Measurements from ENCODE around the gene VPS37B. TPM values are rescaled to one million over a fixed set of nuclear protein-coding genes. Genes with fewer than 3 reads are reported as not detected.
A peak's percentile ranks its signal among the peaks of the same experiment; 100 is the strongest.

The VPS37B gene
- total RNA-seq, 1 experiment from 2014 or later, result 51.4 TPM

- DNase-seq (ENCODE audit: low read depth), result no peak
Observed at GRCh38 chr12:122852336-122853275, 43.3 kb downstream of the VPS37B start.

DNA sequence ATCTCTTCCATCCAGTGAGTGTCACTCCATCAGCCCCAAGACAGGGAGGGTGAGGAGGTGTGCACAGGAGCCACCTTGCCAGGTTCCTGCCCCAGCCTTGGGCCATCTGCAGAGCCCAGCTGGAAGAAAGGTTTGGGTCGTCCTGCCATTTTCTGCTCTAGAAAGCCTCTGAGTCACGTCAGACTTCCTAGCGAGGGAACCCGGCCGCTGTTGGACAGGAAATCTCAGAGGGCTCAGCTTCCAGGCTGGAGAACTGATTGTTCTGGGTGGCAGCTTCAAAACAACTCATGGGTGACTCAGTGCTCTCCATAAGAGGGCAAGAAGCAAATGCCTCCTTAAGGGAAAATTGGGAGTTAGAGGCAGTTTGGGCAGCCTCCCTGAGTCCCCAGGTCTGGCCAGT lies 44.1 kb downstream of the VPS37B start:
- DNase-seq (ENCODE audit: low read depth), result peak; percentile 90

DNA sequence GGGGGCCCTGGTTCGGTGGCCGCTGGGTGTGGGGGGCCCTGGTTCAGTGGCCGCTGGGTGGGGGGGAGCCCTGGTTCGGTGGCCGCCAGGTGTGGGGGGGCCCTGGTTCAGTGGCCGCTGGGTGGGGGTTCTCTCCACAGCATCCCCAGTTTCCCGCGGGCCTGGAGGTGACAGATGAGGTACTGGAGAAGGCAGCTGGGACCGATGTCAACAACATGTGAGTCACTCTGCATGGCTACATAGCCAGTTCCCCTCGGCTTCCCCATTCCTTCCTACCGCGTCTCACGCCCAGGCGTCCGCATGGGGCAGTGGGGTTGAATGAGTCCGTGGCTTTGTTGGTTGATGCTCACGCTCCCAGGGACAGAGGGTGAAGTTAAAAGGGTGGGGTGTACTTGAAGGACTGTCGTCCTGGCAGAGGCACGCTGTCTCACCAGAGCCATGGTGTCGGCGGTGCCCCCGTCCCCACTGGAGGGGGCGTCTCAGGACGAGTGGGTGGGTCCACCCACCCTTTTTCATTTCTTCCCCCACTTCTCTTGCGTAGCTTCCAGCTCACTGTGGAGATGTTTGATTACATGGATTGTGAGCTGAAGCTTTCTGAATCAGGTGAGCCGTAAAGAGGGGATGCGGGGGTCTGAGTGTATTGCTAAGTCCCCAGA lies 45.1 kb downstream of the VPS37B start:
- peak; percentile 57 for DNase-seq (ENCODE audit: low read depth)

- DNase-seq (ENCODE audit: low read depth), result no peak
Observed at GRCh38 chr12:122850048-122850445, 45.9 kb downstream of the VPS37B start.

- no peak for DNase-seq (ENCODE audit: low read depth)
Observed at GRCh38 chr12:122849352-122850047, 46.4 kb downstream of the VPS37B start.

- DNase-seq (ENCODE audit: low read depth), result no peak
Observed at GRCh38 chr12:122848471-122849351, 47.2 kb downstream of the VPS37B start.

- DNase-seq (ENCODE audit: low read depth), result no peak
Observed at GRCh38 chr12:122847921-122848421, 48.0 kb downstream of the VPS37B start.

GRCh38 chr12:122847516-122847836 lies 48.4 kb downstream of the VPS37B start:
- no peak for DNase-seq (ENCODE audit: low read depth)

- no peak for DNase-seq (ENCODE audit: low read depth)
Observed at GRCh38 chr12:122846622-122847515, 49.1 kb downstream of the VPS37B start.

GRCh38 chr12:122845865-122846621 lies 49.9 kb downstream of the VPS37B start:
- DNase-seq (ENCODE audit: low read depth), result no peak

DNA sequence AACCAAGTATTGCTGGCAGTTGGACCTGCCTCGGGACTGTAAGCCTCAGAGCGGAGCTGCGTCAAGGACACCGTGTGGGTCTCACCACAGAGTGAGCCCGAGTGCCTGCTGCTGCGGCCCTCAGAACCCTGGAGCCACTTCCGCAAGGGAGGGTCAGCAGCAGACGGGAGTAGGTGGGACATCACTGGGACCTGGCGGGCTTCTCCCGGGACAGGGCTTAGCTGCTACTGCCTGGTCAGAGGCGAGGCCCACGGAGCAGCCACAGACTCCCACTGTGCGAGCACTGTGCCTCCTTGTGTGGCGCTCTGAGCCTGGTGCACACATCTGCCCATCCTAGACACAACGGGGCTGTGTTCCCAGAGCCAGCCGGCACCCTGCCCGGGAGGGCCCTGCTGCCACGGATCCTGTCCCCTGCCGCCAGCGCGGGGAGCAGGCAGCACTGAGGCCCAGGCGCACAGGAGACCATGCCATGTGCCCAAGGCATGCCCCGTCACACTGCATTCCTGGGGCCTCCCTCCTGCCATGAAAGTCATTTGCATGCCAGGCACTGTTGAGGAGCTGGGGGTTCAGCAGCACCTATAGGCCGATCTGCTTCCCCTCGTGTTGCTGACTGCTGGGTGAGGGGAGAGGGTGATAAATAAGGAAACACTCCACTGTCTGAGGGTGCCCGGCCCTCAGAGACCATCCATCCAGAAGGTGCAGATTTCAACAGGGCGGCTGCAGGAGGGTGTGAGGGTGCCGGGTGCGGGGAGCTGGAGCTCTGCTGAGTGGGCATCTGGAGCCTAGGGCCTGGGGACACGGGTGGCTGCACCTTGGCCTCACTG lies 50.7 kb downstream of the VPS37B start:
- DNase-seq (ENCODE audit: low read depth), result no peak

- DNase-seq (ENCODE audit: low read depth), result no peak
Observed at GRCh38 chr12:122844366-122844971, 51.5 kb downstream of the VPS37B start.

DNA sequence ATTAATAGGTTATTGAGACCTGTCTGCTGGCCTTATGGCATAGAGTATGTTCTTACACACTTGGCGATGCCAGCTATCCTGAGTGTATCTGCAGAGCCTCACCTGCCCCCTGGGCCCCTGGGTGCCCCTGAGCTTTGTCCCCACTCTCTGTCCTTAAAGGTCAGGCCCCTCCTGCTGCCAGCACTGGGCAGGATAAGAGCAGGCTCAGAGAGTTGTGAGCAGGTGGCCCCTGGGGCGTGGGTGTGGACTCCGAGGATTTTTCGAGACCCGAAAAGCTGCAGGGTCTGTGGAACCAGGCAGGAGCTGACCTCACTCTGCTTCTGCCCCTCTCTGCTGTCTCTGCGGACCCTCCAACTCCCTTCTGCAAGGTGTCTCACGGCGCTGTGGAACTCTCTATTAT lies 52.5 kb downstream of the VPS37B start:
- no peak for DNase-seq (ENCODE audit: low read depth)

GRCh38 chr12:122842505-122843405 lies 53.2 kb downstream of the VPS37B start:
- DNase-seq (ENCODE audit: low read depth), result no peak

DNA sequence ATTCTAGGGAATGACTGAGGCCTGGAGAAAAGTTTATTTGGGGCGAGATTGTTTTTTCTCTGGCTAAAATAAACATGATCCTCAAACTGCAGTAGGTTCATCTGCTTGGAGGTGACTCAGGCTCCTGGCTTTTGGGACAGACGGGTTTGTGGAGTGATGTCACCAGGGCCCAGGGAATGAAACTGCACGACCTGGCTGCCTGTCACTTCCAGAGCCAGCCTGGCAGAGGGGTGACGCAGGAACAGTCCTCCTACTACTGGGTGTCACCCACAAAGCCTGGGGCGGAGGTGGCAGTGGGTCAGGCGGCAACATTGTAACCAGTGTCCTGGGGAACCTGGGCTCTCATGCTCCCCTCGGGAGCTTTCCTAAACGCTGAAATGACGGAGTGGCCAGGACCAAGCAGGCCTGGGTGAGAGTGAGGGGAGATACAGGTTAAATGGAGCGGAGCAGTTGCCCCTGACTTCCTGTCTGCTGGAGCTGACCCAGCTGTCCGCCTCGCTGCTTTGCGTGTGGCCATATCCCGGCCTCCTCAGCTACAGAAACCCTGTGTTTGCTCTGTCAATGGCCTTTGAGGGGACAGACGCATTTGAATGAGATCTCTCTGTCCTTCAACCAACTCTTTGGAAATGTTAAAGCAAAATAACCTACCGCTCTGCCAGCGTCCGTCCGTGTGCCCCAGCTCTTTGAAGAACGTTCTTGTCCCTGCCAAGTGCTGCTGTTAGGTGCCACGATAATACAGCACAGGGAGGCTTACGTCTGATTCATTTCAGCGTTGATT lies 54.2 kb downstream of the VPS37B start:
- peak; percentile 77 for DNase-seq (ENCODE audit: low read depth)
